ENCODE data around the gene CDH4. TPM values are rescaled to one million over a fixed set of nuclear protein-coding genes. Genes with fewer than 3 reads are reported as not detected.

CDH4 gene
- total RNA-seq, 2 experiments from 2014 or later, result 0.10 to 0.21 TPM

- no peaks in the 10 kb centered on the region for H3K4me1 Mint-ChIP-seq (ENCODE audit: low read depth)
- ChIA-PET CTCF (no interaction called here), POLR2A (no interaction called here)
- no peaks in the 10 kb centered on the region for H3K36me3 Mint-ChIP-seq
- DNase-seq, result no peak
- H3K27me3 Mint-ChIP-seq, result peaks cover 2% of the 10 kb centered on the region
- no peak overlapping the region for H3K27ac Mint-ChIP-seq
- intact Hi-C loops (cut with micrococcal nuclease), result no loop called here
- H3K9me3 Mint-ChIP-seq, result peaks cover 3% of the 10 kb centered on the region
- H3K4me3 Mint-ChIP-seq, result no peak overlapping the region
Observed at GRCh38 chr20:61743606-61744005, 491.5 kb downstream of the CDH4 start.

GRCh38 chr20:61744691-61745396, 492.8 kb downstream of the CDH4 start:
- peaks cover 2% of the 10 kb centered on the region for H3K27me3 Mint-ChIP-seq
- no peaks in the 10 kb centered on the region for H3K4me1 Mint-ChIP-seq (ENCODE audit: low read depth)
- H3K4me3 Mint-ChIP-seq, result no peak overlapping the region
- intact Hi-C loops (cut with micrococcal nuclease), result no loop called here
- ChIA-PET CTCF (no interaction called here), POLR2A (no interaction called here)
- peaks cover 6% of the 10 kb centered on the region for H3K9me3 Mint-ChIP-seq
- H3K27ac Mint-ChIP-seq, result no peak overlapping the region
- no peak for DNase-seq
- no peaks in the 10 kb centered on the region for H3K36me3 Mint-ChIP-seq

DNA sequence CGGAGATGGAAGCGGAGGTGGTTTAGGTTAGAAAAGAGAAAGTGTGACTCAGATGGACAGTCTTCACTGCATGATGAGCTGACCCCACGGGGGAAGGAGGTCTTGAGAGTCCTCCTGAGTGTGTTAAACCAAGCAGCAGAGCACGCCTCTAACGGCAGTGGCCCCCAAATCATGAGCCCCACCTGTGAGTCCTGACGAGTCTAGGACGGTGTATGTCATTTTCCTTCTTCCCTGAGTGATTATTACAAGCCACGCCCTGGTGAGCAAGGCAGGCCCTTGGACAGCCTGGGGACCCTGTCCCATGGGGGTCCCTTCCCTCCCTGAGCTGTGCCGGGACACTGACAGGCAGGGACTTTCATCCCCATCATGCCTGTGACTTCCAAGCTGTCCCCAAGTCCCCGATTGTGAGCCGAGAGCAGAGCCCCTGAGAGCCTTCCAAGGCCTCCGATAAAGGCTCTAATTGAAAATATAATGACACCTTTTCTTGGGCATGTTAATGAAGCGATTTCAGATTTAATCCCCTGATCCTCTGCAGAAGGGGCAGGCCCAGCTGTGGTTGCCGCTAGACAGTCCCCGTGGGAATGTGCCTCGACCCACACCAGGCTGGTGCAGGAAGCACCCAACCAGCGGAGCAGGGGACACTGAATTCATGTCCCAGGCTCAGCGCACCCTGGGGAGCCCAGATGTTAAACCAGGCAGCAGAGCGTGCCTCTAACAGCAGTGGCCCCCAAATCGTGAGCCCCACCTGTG, 493.5 kb downstream of the CDH4 start:
- H3K27me3 Mint-ChIP-seq, result peaks cover 2% of the 10 kb centered on the region
- CTCF ChIA-PET, result no interaction called here
- no peaks in the 10 kb centered on the region for H3K36me3 Mint-ChIP-seq
- no peak overlapping the region for H3K27ac Mint-ChIP-seq
- POLR2A ChIA-PET, result no interaction called here
- no peak for DNase-seq
- intact Hi-C loops (cut with micrococcal nuclease), result no loop called here
- H3K9me3 Mint-ChIP-seq, result peaks cover 11% of the 10 kb centered on the region
- no peaks in the 10 kb centered on the region for H3K4me1 Mint-ChIP-seq (ENCODE audit: low read depth)
- H3K4me3 Mint-ChIP-seq, result no peak overlapping the region

- H3K27ac Mint-ChIP-seq, result no peak overlapping the region
- no peaks in the 10 kb centered on the region for H3K4me1 Mint-ChIP-seq (ENCODE audit: low read depth)
- peaks cover 16% of the 10 kb centered on the region for H3K9me3 Mint-ChIP-seq
- H3K27me3 Mint-ChIP-seq, result peaks cover 2% of the 10 kb centered on the region
- no peaks in the 10 kb centered on the region for H3K36me3 Mint-ChIP-seq
- POLR2A ChIA-PET, result no interaction called here
- DNase-seq, result no peak
- CTCF ChIA-PET, result no interaction called here
- H3K4me3 Mint-ChIP-seq, result no peak overlapping the region
- intact Hi-C loops (cut with micrococcal nuclease), result no loop called here
Observed at GRCh38 chr20:61746147-61746646, 494.1 kb downstream of the CDH4 start.

DNA sequence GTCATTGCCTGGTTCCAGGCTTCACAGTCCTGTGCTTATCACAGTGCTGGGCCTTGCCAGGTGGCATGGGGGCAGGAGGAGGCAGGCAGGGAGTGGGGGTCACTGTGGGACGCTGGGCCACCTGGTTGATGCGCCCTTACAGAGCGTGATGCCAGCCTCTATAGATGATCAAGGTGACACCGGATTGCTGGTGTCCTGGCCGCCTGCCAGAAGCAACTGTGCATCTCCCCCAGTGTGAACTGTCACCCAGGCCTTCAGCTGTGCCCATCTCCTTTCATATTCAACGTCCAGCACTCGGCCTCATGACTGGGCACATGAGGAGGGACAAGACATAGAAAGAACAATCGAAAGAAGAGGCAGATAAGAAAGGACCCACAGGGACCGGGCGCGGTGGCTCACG, 494.7 kb downstream of the CDH4 start:
- no peak overlapping the region for H3K27ac Mint-ChIP-seq
- peaks cover 2% of the 10 kb centered on the region for H3K27me3 Mint-ChIP-seq
- no peak overlapping the region for H3K4me3 Mint-ChIP-seq
- H3K9me3 Mint-ChIP-seq, result peaks cover 19% of the 10 kb centered on the region
- CTCF ChIA-PET, result no interaction called here
- intact Hi-C loops (cut with micrococcal nuclease), result no loop called here
- H3K36me3 Mint-ChIP-seq, result no peaks in the 10 kb centered on the region
- POLR2A ChIA-PET, result no interaction called here
- no peak for DNase-seq
- no peaks in the 10 kb centered on the region for H3K4me1 Mint-ChIP-seq (ENCODE audit: low read depth)

DNA sequence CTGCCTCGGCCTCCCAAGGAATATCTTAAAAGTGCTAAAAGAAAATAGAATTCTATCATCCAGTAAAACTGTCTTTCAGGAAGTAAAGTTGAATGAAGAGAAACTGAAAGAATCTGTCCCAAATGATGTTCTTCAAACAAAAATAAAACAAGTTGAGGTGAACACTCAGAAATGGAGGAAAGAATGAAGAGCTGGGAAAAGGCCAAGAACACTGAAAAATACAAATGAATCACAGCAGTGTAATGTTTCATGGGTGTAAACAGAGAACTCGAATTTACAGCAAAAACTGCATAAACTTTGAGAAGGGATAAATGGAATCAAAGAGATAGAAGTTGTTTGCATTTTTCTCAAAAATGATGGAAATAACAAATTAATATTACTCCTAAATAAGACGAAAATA, 496.3 kb downstream of the CDH4 start:
- Mint-ChIP-seq H3K27me3 (no peaks in the 10 kb centered on the region), H3K4me3 (no peak overlapping the region), H3K36me3 (no peaks in the 10 kb centered on the region), H3K4me1 (ENCODE audit: low read depth) (no peaks in the 10 kb centered on the region), H3K9me3 (peaks cover 19% of the 10 kb centered on the region), H3K27ac (no peak overlapping the region)
- intact Hi-C loops (cut with micrococcal nuclease), result no loop called here
- POLR2A ChIA-PET, result no interaction called here
- CTCF ChIA-PET, result no interaction called here
- no peak for DNase-seq

- no peak for DNase-seq
- Mint-ChIP-seq H3K27ac (no peak overlapping the region), H3K27me3 (no peaks in the 10 kb centered on the region), H3K4me1 (ENCODE audit: low read depth) (no peaks in the 10 kb centered on the region), H3K9me3 (peaks cover 19% of the 10 kb centered on the region), H3K36me3 (no peaks in the 10 kb centered on the region), H3K4me3 (no peak overlapping the region)
- CTCF ChIA-PET, result no interaction called here
- intact Hi-C loops (cut with micrococcal nuclease), result no loop called here
- POLR2A ChIA-PET, result no interaction called here
Observed at GRCh38 chr20:61749406-61750075, 497.5 kb downstream of the CDH4 start.

GRCh38 chr20:61750093-61750492, 498.0 kb downstream of the CDH4 start:
- CTCF ChIA-PET, result no interaction called here
- DNase-seq, result no peak
- no peaks in the 10 kb centered on the region for H3K36me3 Mint-ChIP-seq
- no peak overlapping the region for H3K27ac Mint-ChIP-seq
- H3K9me3 Mint-ChIP-seq, result peaks cover 19% of the 10 kb centered on the region
- H3K27me3 Mint-ChIP-seq, result no peaks in the 10 kb centered on the region
- no peaks in the 10 kb centered on the region for H3K4me1 Mint-ChIP-seq (ENCODE audit: low read depth)
- POLR2A ChIA-PET, result no interaction called here
- no peak overlapping the region for H3K4me3 Mint-ChIP-seq
- intact Hi-C loops (cut with micrococcal nuclease), result no loop called here

DNA sequence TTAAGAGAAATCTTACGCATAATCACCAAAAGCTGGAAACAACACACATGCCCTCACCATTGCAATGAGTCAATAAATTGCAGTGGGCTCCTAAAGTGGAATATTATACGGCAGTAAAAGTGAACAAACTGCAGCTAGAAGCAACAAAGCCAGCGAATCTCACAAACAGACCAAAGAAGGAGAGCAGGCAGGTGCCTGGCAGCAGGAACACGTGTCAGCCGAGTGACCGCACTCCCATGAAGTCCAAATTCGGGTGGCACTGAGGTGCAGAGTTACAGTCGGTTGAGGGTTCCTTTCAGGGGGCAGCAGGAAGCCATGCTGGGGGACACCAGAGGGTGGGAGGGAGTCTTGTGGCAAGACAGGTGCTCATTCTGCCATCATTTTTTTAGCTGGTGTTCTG, 500.5 kb downstream of the CDH4 start:
- no peak overlapping the region for H3K4me3 Mint-ChIP-seq
- CTCF ChIA-PET, result no interaction called here
- no peak for DNase-seq
- H3K4me1 Mint-ChIP-seq (ENCODE audit: low read depth), result no peaks in the 10 kb centered on the region
- POLR2A ChIA-PET, result no interaction called here
- peaks cover 16% of the 10 kb centered on the region for H3K9me3 Mint-ChIP-seq
- no peaks in the 10 kb centered on the region for H3K36me3 Mint-ChIP-seq
- intact Hi-C loops (cut with micrococcal nuclease), result no loop called here
- H3K27ac Mint-ChIP-seq, result no peak overlapping the region
- no peaks in the 10 kb centered on the region for H3K27me3 Mint-ChIP-seq

DNA sequence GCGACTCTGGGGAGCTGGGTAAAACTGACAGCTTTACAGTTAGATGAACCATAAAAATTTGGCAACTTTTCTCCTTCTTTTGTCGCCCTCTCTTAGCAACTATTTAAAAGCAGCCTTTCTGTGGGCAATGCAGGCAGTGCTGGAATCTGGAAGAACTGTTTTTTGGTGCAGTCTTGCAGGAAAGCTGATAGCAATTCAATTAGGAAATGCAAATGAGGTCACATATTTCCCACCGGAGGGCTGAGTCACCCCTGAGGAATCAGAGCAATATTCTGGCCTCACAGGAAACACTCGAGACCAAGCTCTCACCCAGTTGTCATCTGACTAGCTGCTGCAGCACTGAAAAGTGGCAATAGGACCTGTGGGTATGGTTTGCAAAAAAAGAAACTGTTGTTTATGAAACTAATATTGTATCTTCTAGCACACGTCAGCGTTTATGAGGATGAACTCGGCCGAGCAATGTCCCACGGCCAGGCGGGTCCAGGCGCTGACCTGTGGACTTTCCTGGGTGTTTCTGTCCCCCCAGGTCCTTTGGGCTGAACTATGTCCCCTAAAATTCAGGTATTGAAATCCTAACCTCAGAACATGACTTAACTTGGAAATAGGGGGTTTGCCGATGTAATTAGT, 501.4 kb downstream of the CDH4 start:
- ChIA-PET CTCF (no interaction called here), POLR2A (no interaction called here)
- intact Hi-C loops (cut with micrococcal nuclease), result no loop called here
- Mint-ChIP-seq H3K4me1 (ENCODE audit: low read depth) (no peaks in the 10 kb centered on the region), H3K36me3 (no peaks in the 10 kb centered on the region), H3K4me3 (no peak overlapping the region), H3K27ac (no peak overlapping the region), H3K9me3 (peaks cover 16% of the 10 kb centered on the region), H3K27me3 (no peaks in the 10 kb centered on the region)
- no peak for DNase-seq

DNA sequence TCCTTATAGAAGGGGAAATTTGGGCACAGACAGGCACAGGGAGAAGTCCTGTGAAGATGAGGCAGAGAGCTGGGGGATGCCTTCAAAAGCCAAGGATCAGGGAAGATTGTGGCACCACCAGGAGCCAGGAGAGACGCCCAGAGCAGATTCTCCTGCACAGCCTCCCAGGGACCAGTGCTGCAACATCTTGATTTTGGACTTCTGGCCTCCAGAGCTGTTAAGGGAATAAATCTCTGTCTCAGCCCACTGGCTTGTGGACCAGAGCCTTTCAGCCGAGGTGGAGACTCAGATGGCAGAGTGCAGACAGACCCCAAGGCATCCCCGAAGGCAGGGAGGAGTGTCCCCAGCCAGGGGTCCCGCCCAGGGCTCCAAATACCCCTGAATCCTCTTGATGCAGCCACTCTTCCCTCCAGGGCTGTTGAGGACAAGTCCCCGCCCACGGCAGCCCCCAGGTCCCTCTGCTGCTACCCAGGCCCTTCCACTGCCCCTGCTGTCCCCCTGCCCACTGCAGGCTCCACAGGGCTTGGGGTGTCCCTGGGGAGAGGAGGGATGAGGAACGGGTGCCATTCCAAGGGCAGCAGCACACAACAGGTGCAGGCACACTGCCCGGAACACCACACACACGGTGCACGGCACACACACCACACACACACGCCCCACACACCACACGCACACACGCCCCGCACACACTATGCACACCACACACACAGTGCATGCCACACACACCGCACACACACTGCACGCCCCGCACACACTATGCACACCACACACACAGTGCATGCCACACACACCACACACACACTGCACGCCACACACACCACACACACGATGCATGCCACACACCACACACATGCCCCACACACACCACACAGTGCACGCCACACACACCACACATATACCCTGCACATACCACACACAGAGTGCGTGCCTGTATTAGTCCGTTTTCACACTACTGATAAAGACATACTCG, 502.2 kb downstream of the CDH4 start:
- CTCF ChIA-PET, result no interaction called here

More for the DNA sequence above, 502.2 kb downstream of the CDH4 start:
- Mint-ChIP-seq H3K27me3 (no peaks in the 10 kb centered on the region), H3K27ac (no peak overlapping the region), H3K36me3 (no peaks in the 10 kb centered on the region), H3K4me3 (no peak overlapping the region), H3K4me1 (ENCODE audit: low read depth) (no peaks in the 10 kb centered on the region), H3K9me3 (peaks cover 16% of the 10 kb centered on the region)
- DNase-seq, result no peak
- intact Hi-C loops (cut with micrococcal nuclease), result no loop called here
- POLR2A ChIA-PET, result no interaction called here
